SK-N-SH (cell line): ENCODE data around the gene MACO1. TPM values are rescaled to one million over a fixed set of nuclear protein-coding genes. Genes with fewer than 3 reads are reported as not detected.

Experiments used
- CTCF ChIA-PET: fragments of 300-600, 350-600 bp; formaldehyde crosslinking; extraction: SDS; loops from one replicate; lab custom pipeline; 2021; lab: Yijun Ruan, JAX
- POLR2A ChIA-PET: fragments of 350-600 bp; sonication (Branson Sonifier 250); formaldehyde crosslinking; extraction: SDS; loops from one replicate; lab custom pipeline; 2020; ENCODE audit warnings: antibody characterized with exemption, inconsistent platforms; lab: Yijun Ruan, JAX
- DNase-seq: peaks from one replicate; pipeline ENCODE4 v3.0.0; 2012
- H2AFZ ChIP-seq: fragments of 200-600 bp; sonication (generic); 2 replicates; pipeline ENCODE4 v1.8.1; 2016; ENCODE audit warnings: antibody characterized with exemption, mild to moderate bottlenecking, low read depth
- H3F3A ChIP-seq: fragments of 200-600 bp; sonication (generic); replicated peaks from 2 replicates; pipeline ENCODE3; 2016; ENCODE audit warnings: antibody characterized with exemption, mild to moderate bottlenecking; ENCODE audit not compliant: insufficient read depth
- H3K27ac ChIP-seq, 2 experiments: fragments of 200-500 bp in 1 of 2; fragments of 200-600 bp in 1 of 2; sonication (Bioruptor generic) in 1 of 2; sonication (generic), shearing (Covaris generic) in 1 of 2; 2 replicates each; pipeline versions ENCODE4 v1.5.1 to v1.6.1; 2014 to 2016; ENCODE audit warnings: low read depth in 2 of 2, inconsistent platforms in 1 of 2, low read length in 1 of 2, mild to moderate bottlenecking in 1 of 2, mixed read lengths in 1 of 2
- H3K27me3 ChIP-seq: fragments of 200-600 bp; sonication (generic), shearing (Covaris generic); 2 replicates; pipeline ENCODE4 v1.6.1; 2016; ENCODE audit warnings: mixed run types; ENCODE audit not compliant: insufficient read depth
- H3K36me3 ChIP-seq, 2 experiments: fragments of 200-500 bp in 1 of 2; fragments of 200-600 bp in 1 of 2; sonication (Bioruptor generic) in 1 of 2; sonication (generic) in 1 of 2; replicated peaks in 1 of 2; 2 replicates each; pipeline versions ENCODE3 to v1.5.1; 2014 to 2016; ENCODE audit warnings: low read length in 1 of 2, mild to moderate bottlenecking in 1 of 2; ENCODE audit not compliant: insufficient read depth in 2 of 2, control insufficient read depth in 1 of 2
- H3K4me1 ChIP-seq, 2 experiments: fragments of 200-500 bp in 1 of 2; fragments of 200-600 bp in 1 of 2; sonication (Bioruptor generic) in 1 of 2; sonication (generic), shearing (Covaris generic) in 1 of 2; 2 replicates each; pipeline versions ENCODE4 v1.5.1 to v1.6.1; 2014 to 2016; ENCODE audit warnings: low read depth in 1 of 2, low read length in 1 of 2, mixed run types in 1 of 2; ENCODE audit not compliant: insufficient read depth in 2 of 2, control insufficient read depth in 1 of 2
- H3K4me2 ChIP-seq: fragments of 200-600 bp; sonication (generic), shearing (Covaris generic); 2 replicates; pipeline ENCODE4 v1.6.1; 2017; ENCODE audit warnings: mixed run types
- H3K4me3 ChIP-seq, 2 experiments: fragments of 200-500 bp in 1 of 2; fragments of 200-600 bp in 1 of 2; sonication (Bioruptor generic) in 1 of 2; sonication (generic), shearing (Covaris generic) in 1 of 2; 2 replicates each; pipeline versions ENCODE4 v1.5.1 to v1.8.1; 2014 to 2016; ENCODE audit warnings: low read depth in 2 of 2, inconsistent platforms in 1 of 2, low read length in 1 of 2, mild to moderate bottlenecking in 1 of 2, mixed read lengths in 1 of 2, moderate library complexity in 1 of 2
- H3K79me2 ChIP-seq: fragments of 200-600 bp; sonication (generic); 2 replicates; pipeline ENCODE4 v1.8.1; 2017; ENCODE audit warnings: mild to moderate bottlenecking; ENCODE audit not compliant: insufficient read depth
- H3K9ac ChIP-seq: fragments of 200-600 bp; sonication (generic); 2 replicates; pipeline ENCODE4 v1.6.1; 2017; ENCODE audit warnings: mixed run types
- H3K9me2 ChIP-seq: fragments of 200-600 bp; sonication (generic); 2 replicates; pipeline ENCODE4 v1.6.1; 2017; ENCODE audit warnings: mixed run types
- H3K9me3 ChIP-seq: fragments of 200-600 bp; sonication (generic); 2 replicates; pipeline ENCODE4 v1.6.1; 2017; ENCODE audit warnings: mixed run types, mild to moderate bottlenecking, moderate library complexity
- H4K20me1 ChIP-seq: fragments of 200-600 bp; sonication (generic); 2 replicates; pipeline ENCODE4 v1.6.1; 2017; ENCODE audit warnings: mild to moderate bottlenecking, mixed run types; ENCODE audit not compliant: insufficient read depth
- EP300 ChIP-seq, 2 experiments: IDR thresholded peaks; 2 replicates each; pipeline versions ENCODE4 v1.4.0 to v1.6.1; 2012; ENCODE audit warnings: borderline replicate concordance in 1 of 2, low read depth in 1 of 2, low read length in 1 of 2
- EZH2phosphoT487 ChIP-seq: fragments of 200-600 bp; sonication (generic); IDR thresholded peaks from 2 replicates; pipeline ENCODE4 v1.6.1; 2017; ENCODE audit warnings: low read depth, mixed run types, mild to moderate bottlenecking, antibody characterized with exemption, moderate library complexity, borderline replicate concordance
- GATA2 ChIP-seq: sonication (generic); formaldehyde crosslinking; IDR thresholded peaks from 2 replicates; pipeline ENCODE4 v1.5.0; 2020; ENCODE audit warnings: mild to moderate bottlenecking, missing genetic modification reagents
- IRF3 ChIP-seq: fragments of 150-350 bp; IDR thresholded peaks from 2 replicates; pipeline ENCODE4 v1.6.1; 2016; ENCODE audit warnings: mild to moderate bottlenecking, low read depth, low read length
- JUND ChIP-seq: IDR thresholded peaks from 2 replicates; pipeline ENCODE4 v1.4.0; 2012
- MXI1 ChIP-seq: IDR thresholded peaks from 2 replicates; pipeline ENCODE4 v1.6.1; 2012; ENCODE audit warnings: mild to moderate bottlenecking, low read depth, low read length, improper control_type of control experiment
- NRF1 ChIP-seq: IDR thresholded peaks from 2 replicates; pipeline ENCODE4 v1.6.1; 2012; ENCODE audit warnings: low read depth, mild to moderate bottlenecking, low read length
- PBX3 ChIP-seq: IDR thresholded peaks from 2 replicates; pipeline ENCODE4; 2012
- RAD21 ChIP-seq: IDR thresholded peaks from 2 replicates; pipeline ENCODE4 v1.6.1; 2012; ENCODE audit warnings: mild to moderate bottlenecking, low read length
- RFX5 ChIP-seq: IDR thresholded peaks from 2 replicates; pipeline ENCODE4 v1.6.1; 2012; ENCODE audit warnings: mild to moderate bottlenecking, improper control_type of control experiment, low read length
- RXRA ChIP-seq: IDR thresholded peaks from 2 replicates; pipeline ENCODE4 v1.4.0; 2012; ENCODE audit warnings: low read depth, mild to moderate bottlenecking, borderline replicate concordance
- TAF1 ChIP-seq: IDR thresholded peaks from 2 replicates; pipeline ENCODE4 v1.6.1; 2012; ENCODE audit warnings: low read depth, mild to moderate bottlenecking, low read length, moderate library complexity, borderline replicate concordance
- TCF12 ChIP-seq: IDR thresholded peaks from 2 replicates; pipeline ENCODE4 v1.4.0; 2012
- USF1 ChIP-seq: IDR thresholded peaks from 2 replicates; pipeline ENCODE4 v1.4.0; 2012; ENCODE audit warnings: low read depth, borderline replicate concordance
- YY1 ChIP-seq: IDR thresholded peaks from 2 replicates; pipeline ENCODE4 v1.4.0; 2012; ENCODE audit warnings: low read depth, mild to moderate bottlenecking
- ZBTB33 ChIP-seq: IDR thresholded peaks from 2 replicates; pipeline ENCODE4 v1.4.0; 2012; ENCODE audit warnings: low read depth, borderline replicate concordance
- WGBS: methylation state at CpG from one replicate; pipeline ENCODE4 v1.1.6; 2017; ENCODE audit warnings: low lambda C conversion rate; 5-methylcytosine and 5-hydroxymethylcytosine counted together
- polyA plus RNA-seq, 3 experiments: library from polyadenylated mRNA; depleted of rRNA; stranded (reverse); fragments of >200 nt; gene quantifications; 2 replicates each; pipeline ENCODE4 v1.2.3, GENCODE V29; 2012

Gene MACO1
- polyA plus RNA-seq, 1 of the 3 experiments (the other 2 are of a cell fraction), result 6.9 TPM

- 100% methylated on average over 5 of the region's 5 CpGs for whole genome bisulfite sequencing
- no peak overlapping the region for H3K4me2 ChIP-seq
- no peaks in the 10 kb centered on the region for H3K27me3 ChIP-seq
- ChIA-PET POLR2A (no interaction called here), CTCF (interaction anchor here (0.5 to 1.5 kb wide), 3 partner anchors 22 to 329 kb away, joined by 3 to 4 read pairs (median 3); no protein-coding TSS in a partner anchor)
- H3K9ac ChIP-seq, result no peak overlapping the region
- no peaks in the 10 kb centered on the region for H3K9me3 ChIP-seq
- no peak overlapping the region for H2AFZ ChIP-seq
- H3F3A ChIP-seq, result peaks cover 9% of the 10 kb centered on the region
- no peak for TF ChIP-seq RXRA
- no peak for TF ChIP-seq USF1
- no peak for TF ChIP-seq IRF3
- no peak for TF ChIP-seq NRF1
- TF ChIP-seq YY1, result no peak
- no peak for TF ChIP-seq TAF1
- no peak for TF ChIP-seq TCF12
- no peak for TF ChIP-seq RAD21
- TF ChIP-seq EP300 (IDR thresholded peaks at IDR 0.05; ENCODE audit: borderline replicate concordance in 1 of 2, low read depth in 1 of 2, low read length in 1 of 2), result no peak
- TF ChIP-seq JUND, result no peak
- TF ChIP-seq GATA2 (CRISPR knock-in tag), result no peak
- TF ChIP-seq MXI1, result no peak
- no peak for TF ChIP-seq PBX3
- no peak for TF ChIP-seq RFX5
- no peak for TF ChIP-seq EZH2phosphoT487
- no peak for TF ChIP-seq ZBTB33
- H3K36me3 ChIP-seq, result peaks cover 20 to 26% of the 10 kb centered on the region in 2 experiments
- H4K20me1 ChIP-seq, result no peaks in the 10 kb centered on the region
- DNase-seq, result no peak
- H3K9me2 ChIP-seq, result no peaks in the 10 kb centered on the region
- H3K79me2 ChIP-seq, result peaks cover 60% of the 10 kb centered on the region
- H3K4me3 ChIP-seq, result no peak overlapping the region
- peaks cover 0 to 8% of the 10 kb centered on the region in 2 experiments; a peak in 2 of 4 replicates for H3K4me1 ChIP-seq
- peak overlapping the region in 1 of 2 experiments; percentile 34; a peak in 1 of 4 replicates for H3K27ac ChIP-seq
These were observed 50.9 kb downstream of the MACO1 start for GRCh38 chr1:25481625-25482024.
